H1 (cell line): ENCODE measurements around the gene BIN1. TPM values are rescaled to one million over a fixed set of nuclear protein-coding genes. Genes with fewer than 3 reads are reported as not detected.

Experiments
- BRCA1 ChIP-seq: IDR thresholded peaks from 2 replicates; pipeline ENCODE4 v1.6.1; 2012; ENCODE audit warnings: low read depth, low read length, improper control_type of control experiment
- RFX5 ChIP-seq: IDR thresholded peaks from 2 replicates; pipeline ENCODE4 v1.6.1; 2011; ENCODE audit warnings: low read depth, low read length, improper control_type of control experiment, borderline replicate concordance
- SIX5 ChIP-seq: IDR thresholded peaks from 2 replicates; pipeline ENCODE4 v1.6.1; 2011; ENCODE audit warnings: mild to moderate bottlenecking, low read depth, low read length
- TAF1 ChIP-seq: IDR thresholded peaks from 2 replicates; pipeline ENCODE4 v1.6.1; 2011; ENCODE audit warnings: mild to moderate bottlenecking, low read depth, low read length
- TAF7 ChIP-seq: optimal IDR thresholded peaks from 2 replicates; pipeline ENCODE3; 2011; ENCODE audit warnings: low read depth, mild to moderate bottlenecking, inconsistent platforms, low read length, moderate library complexity, borderline replicate concordance
- TBP ChIP-seq: IDR thresholded peaks from 2 replicates; pipeline ENCODE4 v1.6.1; 2011; ENCODE audit warnings: low read depth, low read length, improper control_type of control experiment
- polyA plus RNA-seq, 7 experiments: library from polyadenylated mRNA; depleted of rRNA in 3 of 7; stranded (reverse) in 5 of 7; unstranded in 2 of 7; fragments of >200 nt in 5 of 7; fragments of 200-250 nt in 2 of 7; gene quantifications; 1 replicate in 5 of 7; 2 replicates in 1 of 7; 4 replicates in 1 of 7; pipeline versions ENCODE4 v1.2.1 to v1.2.3, GENCODE V29; 2011 to 2013; ENCODE audit warnings: missing spikeins in 2 of 7, mixed read lengths in 2 of 7
- total RNA-seq: library from RNA; stranded (reverse); fragmentation: NEBNext Ultra II Directional; extraction: Animal tissue kit (Norgen Biotek cat#: 25700); gene quantifications from 2 replicates; pipeline ENCODE4 v1.2.1, GENCODE V29; 2021
- TF ChIP-seq, protein P1 (sequence below): fragments of 300-600 bp; sonication (generic); IDR thresholded peaks from 2 replicates; pipeline ENCODE4 v1.7.1; 2012; ENCODE audit warnings: low read length, moderate library complexity, mild to moderate bottlenecking, inconsistent platforms; ENCODE audit not compliant: insufficient replicate concordance

BIN1 gene
- total and polyA plus RNA-seq, 2 of the 8 experiments (the other 6 are each of a cell fraction or from before 2014, with no cell fraction given) = 23.6 to 35.6 TPM

DNA sequence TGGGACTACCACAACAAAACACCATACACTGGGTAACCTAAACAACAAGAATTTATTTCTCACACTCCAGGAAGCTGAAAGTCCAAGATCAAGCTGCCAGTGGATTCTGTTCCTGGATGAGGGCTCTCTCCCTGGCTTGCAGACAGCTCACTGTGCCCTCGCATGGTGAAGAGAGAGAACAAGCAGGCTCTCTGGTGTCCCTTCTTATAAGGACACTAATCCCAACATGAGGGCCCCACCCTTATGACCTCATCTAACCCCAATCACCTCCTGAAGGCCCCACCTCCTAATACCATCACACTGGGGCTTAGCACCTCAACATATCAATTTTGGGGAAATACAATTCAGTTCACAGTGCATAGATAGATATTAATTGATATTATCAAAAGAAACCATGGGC, 83.5 kb downstream of the BIN1 start (continued):
- TF ChIP-seq, protein P1, sequence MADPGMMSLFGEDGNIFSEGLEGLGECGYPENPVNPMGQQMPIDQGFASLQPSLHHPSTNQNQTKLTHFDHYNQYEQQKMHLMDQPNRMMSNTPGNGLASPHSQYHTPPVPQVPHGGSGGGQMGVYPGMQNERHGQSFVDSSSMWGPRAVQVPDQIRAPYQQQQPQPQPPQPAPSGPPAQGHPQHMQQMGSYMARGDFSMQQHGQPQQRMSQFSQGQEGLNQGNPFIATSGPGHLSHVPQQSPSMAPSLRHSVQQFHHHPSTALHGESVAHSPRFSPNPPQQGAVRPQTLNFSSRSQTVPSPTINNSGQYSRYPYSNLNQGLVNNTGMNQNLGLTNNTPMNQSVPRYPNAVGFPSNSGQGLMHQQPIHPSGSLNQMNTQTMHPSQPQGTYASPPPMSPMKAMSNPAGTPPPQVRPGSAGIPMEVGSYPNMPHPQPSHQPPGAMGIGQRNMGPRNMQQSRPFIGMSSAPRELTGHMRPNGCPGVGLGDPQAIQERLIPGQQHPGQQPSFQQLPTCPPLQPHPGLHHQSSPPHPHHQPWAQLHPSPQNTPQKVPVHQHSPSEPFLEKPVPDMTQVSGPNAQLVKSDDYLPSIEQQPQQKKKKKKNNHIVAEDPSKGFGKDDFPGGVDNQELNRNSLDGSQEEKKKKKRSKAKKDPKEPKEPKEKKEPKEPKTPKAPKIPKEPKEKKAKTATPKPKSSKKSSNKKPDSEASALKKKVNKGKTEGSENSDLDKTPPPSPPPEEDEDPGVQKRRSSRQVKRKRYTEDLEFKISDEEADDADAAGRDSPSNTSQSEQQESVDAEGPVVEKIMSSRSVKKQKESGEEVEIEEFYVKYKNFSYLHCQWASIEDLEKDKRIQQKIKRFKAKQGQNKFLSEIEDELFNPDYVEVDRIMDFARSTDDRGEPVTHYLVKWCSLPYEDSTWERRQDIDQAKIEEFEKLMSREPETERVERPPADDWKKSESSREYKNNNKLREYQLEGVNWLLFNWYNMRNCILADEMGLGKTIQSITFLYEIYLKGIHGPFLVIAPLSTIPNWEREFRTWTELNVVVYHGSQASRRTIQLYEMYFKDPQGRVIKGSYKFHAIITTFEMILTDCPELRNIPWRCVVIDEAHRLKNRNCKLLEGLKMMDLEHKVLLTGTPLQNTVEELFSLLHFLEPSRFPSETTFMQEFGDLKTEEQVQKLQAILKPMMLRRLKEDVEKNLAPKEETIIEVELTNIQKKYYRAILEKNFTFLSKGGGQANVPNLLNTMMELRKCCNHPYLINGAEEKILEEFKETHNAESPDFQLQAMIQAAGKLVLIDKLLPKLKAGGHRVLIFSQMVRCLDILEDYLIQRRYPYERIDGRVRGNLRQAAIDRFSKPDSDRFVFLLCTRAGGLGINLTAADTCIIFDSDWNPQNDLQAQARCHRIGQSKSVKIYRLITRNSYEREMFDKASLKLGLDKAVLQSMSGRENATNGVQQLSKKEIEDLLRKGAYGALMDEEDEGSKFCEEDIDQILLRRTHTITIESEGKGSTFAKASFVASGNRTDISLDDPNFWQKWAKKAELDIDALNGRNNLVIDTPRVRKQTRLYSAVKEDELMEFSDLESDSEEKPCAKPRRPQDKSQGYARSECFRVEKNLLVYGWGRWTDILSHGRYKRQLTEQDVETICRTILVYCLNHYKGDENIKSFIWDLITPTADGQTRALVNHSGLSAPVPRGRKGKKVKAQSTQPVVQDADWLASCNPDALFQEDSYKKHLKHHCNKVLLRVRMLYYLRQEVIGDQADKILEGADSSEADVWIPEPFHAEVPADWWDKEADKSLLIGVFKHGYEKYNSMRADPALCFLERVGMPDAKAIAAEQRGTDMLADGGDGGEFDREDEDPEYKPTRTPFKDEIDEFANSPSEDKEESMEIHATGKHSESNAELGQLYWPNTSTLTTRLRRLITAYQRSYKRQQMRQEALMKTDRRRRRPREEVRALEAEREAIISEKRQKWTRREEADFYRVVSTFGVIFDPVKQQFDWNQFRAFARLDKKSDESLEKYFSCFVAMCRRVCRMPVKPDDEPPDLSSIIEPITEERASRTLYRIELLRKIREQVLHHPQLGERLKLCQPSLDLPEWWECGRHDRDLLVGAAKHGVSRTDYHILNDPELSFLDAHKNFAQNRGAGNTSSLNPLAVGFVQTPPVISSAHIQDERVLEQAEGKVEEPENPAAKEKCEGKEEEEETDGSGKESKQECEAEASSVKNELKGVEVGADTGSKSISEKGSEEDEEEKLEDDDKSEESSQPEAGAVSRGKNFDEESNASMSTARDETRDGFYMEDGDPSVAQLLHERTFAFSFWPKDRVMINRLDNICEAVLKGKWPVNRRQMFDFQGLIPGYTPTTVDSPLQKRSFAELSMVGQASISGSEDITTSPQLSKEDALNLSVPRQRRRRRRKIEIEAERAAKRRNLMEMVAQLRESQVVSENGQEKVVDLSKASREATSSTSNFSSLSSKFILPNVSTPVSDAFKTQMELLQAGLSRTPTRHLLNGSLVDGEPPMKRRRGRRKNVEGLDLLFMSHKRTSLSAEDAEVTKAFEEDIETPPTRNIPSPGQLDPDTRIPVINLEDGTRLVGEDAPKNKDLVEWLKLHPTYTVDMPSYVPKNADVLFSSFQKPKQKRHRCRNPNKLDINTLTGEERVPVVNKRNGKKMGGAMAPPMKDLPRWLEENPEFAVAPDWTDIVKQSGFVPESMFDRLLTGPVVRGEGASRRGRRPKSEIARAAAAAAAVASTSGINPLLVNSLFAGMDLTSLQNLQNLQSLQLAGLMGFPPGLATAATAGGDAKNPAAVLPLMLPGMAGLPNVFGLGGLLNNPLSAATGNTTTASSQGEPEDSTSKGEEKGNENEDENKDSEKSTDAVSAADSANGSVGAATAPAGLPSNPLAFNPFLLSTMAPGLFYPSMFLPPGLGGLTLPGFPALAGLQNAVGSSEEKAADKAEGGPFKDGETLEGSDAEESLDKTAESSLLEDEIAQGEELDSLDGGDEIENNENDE = no peak
- TF ChIP-seq BRCA1 = no peak
- no peak for TF ChIP-seq TBP
- no peak for TF ChIP-seq RFX5
- TF ChIP-seq TAF7 = no peak
- TF ChIP-seq SIX5 = no peak
- TF ChIP-seq TAF1 = no peak
